BE2C (cell line): ENCODE results near the gene MATN1.

Experiments
- DNase-seq: peaks from one replicate; pipeline ENCODE4 v3.0.0-alpha.2; 2020
- H3K27me3 ChIP-seq: fragments of 250-450 bp; sonication (Bioruptor Pico); 2 replicates; pipeline ENCODE4 v1.5.1; 2020; ENCODE audit warnings: mild to moderate bottlenecking
- H3K36me3 ChIP-seq: fragments of 250-450 bp; sonication (Bioruptor Pico); 2 replicates; pipeline ENCODE4 v1.5.1; 2020; ENCODE audit warnings: mild to moderate bottlenecking
- H3K4me1 ChIP-seq: fragments of 250-450 bp; sonication (Bioruptor Pico); 2 replicates; pipeline ENCODE4 v1.5.1; 2020
- H3K4me3 ChIP-seq: 2 replicates; pipeline ENCODE4 v1.5.1; 2011; ENCODE audit warnings: low read depth, low read length
- H3K9me3 ChIP-seq: fragments of 250-450 bp; sonication (Bioruptor Pico); 2 replicates; pipeline ENCODE4 v1.5.1; 2020
- TF ChIP-seq, protein P1 (sequence below): IDR thresholded peaks from 2 replicates; pipeline ENCODE4 v1.5.1; 2012; ENCODE audit warnings: mild to moderate bottlenecking, low read depth, low read length

Gene MATN1

DNA sequence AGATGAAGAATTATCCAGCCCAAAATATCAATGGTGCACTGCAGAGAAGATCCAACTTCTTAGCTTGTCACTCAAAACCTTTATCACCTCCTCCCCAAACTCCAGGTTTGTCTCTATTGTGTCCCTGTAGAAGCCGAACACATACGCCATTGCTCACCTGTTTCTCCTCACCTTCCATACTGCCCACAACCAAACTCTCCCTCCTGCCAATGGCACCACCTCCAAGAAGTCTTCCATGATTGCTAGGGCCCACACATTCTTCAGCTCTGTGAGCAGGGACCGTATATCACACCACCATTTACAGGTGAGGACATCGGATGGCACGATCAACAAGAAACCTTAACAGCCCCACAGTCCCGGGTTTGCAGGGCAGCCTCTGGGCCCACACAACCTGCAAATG lies 31.9 kb upstream of the MATN1 start:
- H3K36me3 ChIP-seq: no peaks in the 10 kb centered on the region
- no peaks in the 10 kb centered on the region for H3K9me3 ChIP-seq
- TF ChIP-seq, protein P1, sequence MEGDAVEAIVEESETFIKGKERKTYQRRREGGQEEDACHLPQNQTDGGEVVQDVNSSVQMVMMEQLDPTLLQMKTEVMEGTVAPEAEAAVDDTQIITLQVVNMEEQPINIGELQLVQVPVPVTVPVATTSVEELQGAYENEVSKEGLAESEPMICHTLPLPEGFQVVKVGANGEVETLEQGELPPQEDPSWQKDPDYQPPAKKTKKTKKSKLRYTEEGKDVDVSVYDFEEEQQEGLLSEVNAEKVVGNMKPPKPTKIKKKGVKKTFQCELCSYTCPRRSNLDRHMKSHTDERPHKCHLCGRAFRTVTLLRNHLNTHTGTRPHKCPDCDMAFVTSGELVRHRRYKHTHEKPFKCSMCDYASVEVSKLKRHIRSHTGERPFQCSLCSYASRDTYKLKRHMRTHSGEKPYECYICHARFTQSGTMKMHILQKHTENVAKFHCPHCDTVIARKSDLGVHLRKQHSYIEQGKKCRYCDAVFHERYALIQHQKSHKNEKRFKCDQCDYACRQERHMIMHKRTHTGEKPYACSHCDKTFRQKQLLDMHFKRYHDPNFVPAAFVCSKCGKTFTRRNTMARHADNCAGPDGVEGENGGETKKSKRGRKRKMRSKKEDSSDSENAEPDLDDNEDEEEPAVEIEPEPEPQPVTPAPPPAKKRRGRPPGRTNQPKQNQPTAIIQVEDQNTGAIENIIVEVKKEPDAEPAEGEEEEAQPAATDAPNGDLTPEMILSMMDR: no peak
- H3K4me3 ChIP-seq: no peak overlapping the region
- no peaks in the 10 kb centered on the region for H3K4me1 ChIP-seq
- DNase-seq: no peak
- H3K27me3 ChIP-seq: no peaks in the 10 kb centered on the region

GRCh38 chr1:30754684-30755171 lies 31.3 kb upstream of the MATN1 start:
- H3K36me3 ChIP-seq: no peaks in the 10 kb centered on the region
- no peaks in the 10 kb centered on the region for H3K4me1 ChIP-seq
- DNase-seq: no peak
- no peaks in the 10 kb centered on the region for H3K27me3 ChIP-seq
- no peak overlapping the region for H3K4me3 ChIP-seq
- no peaks in the 10 kb centered on the region for H3K9me3 ChIP-seq
- TF ChIP-seq, protein P1: no peak

- no peak for DNase-seq
- Histone ChIP-seq H3K9me3 (no peaks in the 10 kb centered on the region), H3K36me3 (no peaks in the 10 kb centered on the region), H3K4me3 (no peak overlapping the region), H3K4me1 (no peaks in the 10 kb centered on the region), H3K27me3 (no peaks in the 10 kb centered on the region)
- TF ChIP-seq, protein P1: no peak
Observed at GRCh38 chr1:30753660-30754123, 30.3 kb upstream of the MATN1 start.

DNA sequence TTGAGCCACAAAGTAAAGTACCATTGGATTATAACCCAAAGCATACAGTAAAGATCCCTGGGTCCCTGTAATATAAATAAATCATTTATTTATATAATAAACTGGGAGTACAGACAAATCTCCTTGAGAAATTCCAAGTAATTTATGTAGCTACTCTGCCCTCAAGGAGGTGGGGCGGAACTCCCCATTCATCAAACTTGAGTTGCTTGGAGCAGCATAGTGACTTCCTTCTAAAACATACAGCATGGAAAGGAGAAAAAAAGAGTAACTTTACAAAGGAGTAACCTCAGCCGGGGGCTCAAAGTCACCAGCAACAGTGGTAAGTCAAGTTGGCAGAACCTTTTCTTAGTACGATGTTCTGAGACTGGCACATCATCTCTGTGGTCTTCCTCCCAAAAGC lies 29.7 kb upstream of the MATN1 start:
- H3K4me1 ChIP-seq: no peaks in the 10 kb centered on the region
- TF ChIP-seq, protein P1: no peak
- H3K27me3 ChIP-seq: no peaks in the 10 kb centered on the region
- DNase-seq: no peak
- no peak overlapping the region for H3K4me3 ChIP-seq
- no peaks in the 10 kb centered on the region for H3K36me3 ChIP-seq
- no peaks in the 10 kb centered on the region for H3K9me3 ChIP-seq

GRCh38 chr1:30752651-30752908 lies 29.2 kb upstream of the MATN1 start:
- Histone ChIP-seq H3K4me1 (no peaks in the 10 kb centered on the region), H3K9me3 (no peaks in the 10 kb centered on the region), H3K36me3 (no peaks in the 10 kb centered on the region), H3K27me3 (no peaks in the 10 kb centered on the region), H3K4me3 (no peak overlapping the region)
- TF ChIP-seq, protein P1: no peak
- no peak for DNase-seq

GRCh38 chr1:30751830-30752650 lies 28.7 kb upstream of the MATN1 start:
- H3K27me3 ChIP-seq: no peaks in the 10 kb centered on the region
- no peak overlapping the region for H3K4me3 ChIP-seq
- no peaks in the 10 kb centered on the region for H3K9me3 ChIP-seq
- no peak for DNase-seq
- H3K4me1 ChIP-seq: no peaks in the 10 kb centered on the region
- TF ChIP-seq, protein P1: no peak
- no peaks in the 10 kb centered on the region for H3K36me3 ChIP-seq
